DMS53 (cell line): ENCODE measurements around the gene PSMB10.
"Not testable (repeated sequence)": the region's sequence is repeated elsewhere in the genome, so short reads cannot be mapped to it uniquely, and the experiment has no call there.

Experiments used
- DNase-seq: peaks from one replicate; lab custom pipeline; 2025; lab: John Stamatoyannopoulos, UW

Gene PSMB10

GRCh38 chr16:67936124-67936879 lies at the start of gene PSMB10:
TSS of gene PSMB10 (minus strand) at chr16:67936850. CDS start at chr16:67936749, 101 bp downstream.
- peak; percentile 80 for DNase-seq

GRCh38 chr16:67982011-67982696 lies 45.5 kb upstream of the PSMB10 start:
- DNase-seq = no peak

- no peak for DNase-seq
Observed at GRCh38 chr16:67979955-67980678, 43.5 kb upstream of the PSMB10 start, which contains the start of gene DPEP3. TSS of gene DPEP3 (minus strand) at chr16:67980499. CDS start at chr16:67980380, 119 bp downstream.

- no peak for DNase-seq
Observed at GRCh38 chr16:67977469-67978227, 41.0 kb upstream of the PSMB10 start.

- DNase-seq = no peak
Observed at GRCh38 chr16:67977005-67977404, 40.4 kb upstream of the PSMB10 start.

GRCh38 chr16:67976205-67976604 lies 39.6 kb upstream of the PSMB10 start:
- no peak for DNase-seq

- DNase-seq = no peak
Observed at GRCh38 chr16:67975321-67976105, 38.9 kb upstream of the PSMB10 start.

GRCh38 chr16:67972285-67972684 lies 35.6 kb upstream of the PSMB10 start:
- not testable (repeated sequence) for DNase-seq

GRCh38 chr16:67971111-67971510 lies 34.5 kb upstream of the PSMB10 start:
- DNase-seq = no peak

GRCh38 chr16:67969254-67970039 lies 32.8 kb upstream of the PSMB10 start:
- DNase-seq = peak; percentile 41

GRCh38 chr16:67968400-67969253 lies 32.0 kb upstream of the PSMB10 start, which contains the start of gene SLC12A4:
TSS of gene SLC12A4 (minus strand) at chr16:67968637. CDS start at chr16:67968553, 84 bp downstream.
- peak; percentile 77 for DNase-seq

GRCh38 chr16:67967958-67968399 lies 31.3 kb upstream of the PSMB10 start:
- DNase-seq = peak; percentile 53

- DNase-seq = no peak
Observed at GRCh38 chr16:67967183-67967957, 30.7 kb upstream of the PSMB10 start.

- no peak for DNase-seq
Observed at GRCh38 chr16:67966549-67967182, 30.0 kb upstream of the PSMB10 start.

- DNase-seq = no peak
Observed at GRCh38 chr16:67965668-67966548, 29.3 kb upstream of the PSMB10 start.

- DNase-seq = no peak
Observed at GRCh38 chr16:67964477-67965131, 28.0 kb upstream of the PSMB10 start.
